ENCODE results near the gene MGLL. TPM values are rescaled to one million over a fixed set of nuclear protein-coding genes. Genes with fewer than 3 reads are reported as not detected.
A peak's percentile ranks its signal among the peaks of the same experiment; 100 is the strongest.

MGLL gene
- total RNA-seq, 1 experiment from 2014 or later, result 2.1 TPM

DNA sequence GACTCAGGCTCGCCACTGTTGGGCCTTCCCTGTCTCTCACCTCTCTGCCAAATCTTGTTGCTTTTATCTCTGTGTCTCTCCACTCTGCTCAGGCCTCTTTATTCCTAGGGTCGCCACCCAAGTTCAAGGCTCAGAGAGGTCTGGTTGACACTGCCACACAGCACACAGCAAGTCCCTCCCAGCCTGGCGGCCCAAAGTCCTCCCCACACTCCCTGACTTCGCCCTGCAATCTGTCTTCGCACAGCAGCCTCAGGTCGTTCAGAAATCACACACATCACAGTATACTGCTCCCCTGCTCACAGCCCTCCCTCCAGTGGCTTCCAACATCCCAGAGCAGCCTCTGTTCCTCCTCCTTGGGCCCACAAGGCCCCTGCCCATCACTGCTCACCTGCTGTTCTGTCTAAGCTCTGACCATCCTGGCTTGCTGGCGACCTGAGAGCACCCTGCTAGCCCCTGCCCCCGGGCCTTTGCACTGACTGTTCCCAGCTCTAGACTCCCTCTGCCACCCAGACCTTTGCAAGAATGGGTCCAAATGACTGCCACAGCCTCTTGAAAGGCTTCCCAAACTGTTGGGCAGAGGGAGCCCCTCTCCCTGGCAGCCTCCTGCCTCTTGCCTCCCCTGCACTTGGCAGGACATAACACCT lies 48.4 kb downstream of the MGLL start:
- H3K27ac ChIP-seq (ENCODE audit: low read length), result no peak overlapping the region

DNA sequence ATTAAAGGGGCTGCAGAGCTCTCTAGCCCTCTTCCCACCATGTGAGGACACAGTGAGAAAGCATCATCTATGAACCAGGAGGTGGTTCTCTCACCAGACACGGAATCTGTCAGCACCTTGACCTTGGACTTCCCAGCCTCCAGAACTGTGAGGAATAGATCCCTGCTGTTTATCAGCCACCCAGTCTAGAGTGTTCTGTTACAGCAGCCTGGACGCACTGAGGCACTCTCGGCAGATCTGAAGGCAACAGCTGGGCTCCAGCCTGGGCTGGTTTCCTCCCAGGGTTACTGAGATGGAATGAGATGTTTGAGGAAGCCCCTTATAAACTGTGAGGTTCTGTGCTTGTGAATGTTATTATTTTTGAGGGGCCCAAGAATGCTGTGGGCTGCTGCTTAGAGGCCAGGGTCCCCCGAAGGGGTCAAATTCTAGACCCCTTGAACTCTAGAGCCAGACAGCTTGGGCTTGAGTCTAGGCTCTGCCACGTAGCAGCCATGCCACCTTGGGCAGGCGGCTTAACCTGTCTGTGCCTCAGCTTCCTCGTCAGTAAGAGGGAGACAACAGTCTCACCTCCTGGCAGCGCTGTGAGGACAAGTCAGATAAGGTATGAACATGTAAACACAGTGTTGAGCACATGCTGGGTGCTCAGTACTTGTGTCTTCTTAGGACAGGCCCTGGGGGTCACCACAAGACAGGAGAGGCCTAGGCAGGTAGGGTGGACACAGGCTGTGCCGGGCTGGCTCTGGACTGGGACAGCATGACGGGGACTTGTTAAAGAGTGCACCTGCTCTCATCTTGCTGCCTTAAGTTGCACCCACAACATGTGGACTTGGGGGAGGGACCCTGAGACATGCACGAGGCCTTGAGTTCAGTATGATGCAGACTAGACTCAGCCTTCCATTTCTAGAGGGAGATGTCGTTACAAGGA lies 49.2 kb downstream of the MGLL start:
- ATAC-seq, result no peak
- Histone ChIP-seq H3K9me3 (ENCODE audit: control insufficient read depth, insufficient read depth, low read depth, low read length) (peaks cover 6% of the 10 kb centered on the region; the same call in 1 of the 2 replicates), H3K36me3 (ENCODE audit: control insufficient read depth, insufficient read depth, low read length) (no peaks in the 10 kb centered on the region), H3K27me3 (ENCODE audit: control insufficient read depth, insufficient read depth, low read length) (no peaks in the 10 kb centered on the region), H3K4me3 (ENCODE audit: low read depth in 2 of 2, low read length in 2 of 2) (no peak overlapping the region), H3K27ac (ENCODE audit: low read length) (no peak overlapping the region), H3K4me1 (ENCODE audit: control insufficient read depth, insufficient read depth, low read length) (peaks cover 7% of the 10 kb centered on the region; the same call in 1 of the 2 replicates)
- intact Hi-C loops (cut with micrococcal nuclease; ENCODE audit: unreplicated experiment) (no loop called here), in situ Hi-C loops (cut with HindIII; ENCODE audit: low pct_unique_long_range_greater_than_20kb, low sequenced_read_pairs) (no loop called here)
- TF ChIP-seq, protein P1, sequence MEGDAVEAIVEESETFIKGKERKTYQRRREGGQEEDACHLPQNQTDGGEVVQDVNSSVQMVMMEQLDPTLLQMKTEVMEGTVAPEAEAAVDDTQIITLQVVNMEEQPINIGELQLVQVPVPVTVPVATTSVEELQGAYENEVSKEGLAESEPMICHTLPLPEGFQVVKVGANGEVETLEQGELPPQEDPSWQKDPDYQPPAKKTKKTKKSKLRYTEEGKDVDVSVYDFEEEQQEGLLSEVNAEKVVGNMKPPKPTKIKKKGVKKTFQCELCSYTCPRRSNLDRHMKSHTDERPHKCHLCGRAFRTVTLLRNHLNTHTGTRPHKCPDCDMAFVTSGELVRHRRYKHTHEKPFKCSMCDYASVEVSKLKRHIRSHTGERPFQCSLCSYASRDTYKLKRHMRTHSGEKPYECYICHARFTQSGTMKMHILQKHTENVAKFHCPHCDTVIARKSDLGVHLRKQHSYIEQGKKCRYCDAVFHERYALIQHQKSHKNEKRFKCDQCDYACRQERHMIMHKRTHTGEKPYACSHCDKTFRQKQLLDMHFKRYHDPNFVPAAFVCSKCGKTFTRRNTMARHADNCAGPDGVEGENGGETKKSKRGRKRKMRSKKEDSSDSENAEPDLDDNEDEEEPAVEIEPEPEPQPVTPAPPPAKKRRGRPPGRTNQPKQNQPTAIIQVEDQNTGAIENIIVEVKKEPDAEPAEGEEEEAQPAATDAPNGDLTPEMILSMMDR (IDR thresholded peaks at IDR 0.05), result no peak
- no peak for TF ChIP-seq SIN3A (IDR thresholded peaks at IDR 0.05; ENCODE audit: borderline replicate concordance, insufficient read depth, low read depth, low read length)
- TF ChIP-seq POLR2AphosphoS5 (IDR thresholded peaks at IDR 0.05; ENCODE audit: low read depth, low read length), result no peak
- TF ChIP-seq, protein P2, sequence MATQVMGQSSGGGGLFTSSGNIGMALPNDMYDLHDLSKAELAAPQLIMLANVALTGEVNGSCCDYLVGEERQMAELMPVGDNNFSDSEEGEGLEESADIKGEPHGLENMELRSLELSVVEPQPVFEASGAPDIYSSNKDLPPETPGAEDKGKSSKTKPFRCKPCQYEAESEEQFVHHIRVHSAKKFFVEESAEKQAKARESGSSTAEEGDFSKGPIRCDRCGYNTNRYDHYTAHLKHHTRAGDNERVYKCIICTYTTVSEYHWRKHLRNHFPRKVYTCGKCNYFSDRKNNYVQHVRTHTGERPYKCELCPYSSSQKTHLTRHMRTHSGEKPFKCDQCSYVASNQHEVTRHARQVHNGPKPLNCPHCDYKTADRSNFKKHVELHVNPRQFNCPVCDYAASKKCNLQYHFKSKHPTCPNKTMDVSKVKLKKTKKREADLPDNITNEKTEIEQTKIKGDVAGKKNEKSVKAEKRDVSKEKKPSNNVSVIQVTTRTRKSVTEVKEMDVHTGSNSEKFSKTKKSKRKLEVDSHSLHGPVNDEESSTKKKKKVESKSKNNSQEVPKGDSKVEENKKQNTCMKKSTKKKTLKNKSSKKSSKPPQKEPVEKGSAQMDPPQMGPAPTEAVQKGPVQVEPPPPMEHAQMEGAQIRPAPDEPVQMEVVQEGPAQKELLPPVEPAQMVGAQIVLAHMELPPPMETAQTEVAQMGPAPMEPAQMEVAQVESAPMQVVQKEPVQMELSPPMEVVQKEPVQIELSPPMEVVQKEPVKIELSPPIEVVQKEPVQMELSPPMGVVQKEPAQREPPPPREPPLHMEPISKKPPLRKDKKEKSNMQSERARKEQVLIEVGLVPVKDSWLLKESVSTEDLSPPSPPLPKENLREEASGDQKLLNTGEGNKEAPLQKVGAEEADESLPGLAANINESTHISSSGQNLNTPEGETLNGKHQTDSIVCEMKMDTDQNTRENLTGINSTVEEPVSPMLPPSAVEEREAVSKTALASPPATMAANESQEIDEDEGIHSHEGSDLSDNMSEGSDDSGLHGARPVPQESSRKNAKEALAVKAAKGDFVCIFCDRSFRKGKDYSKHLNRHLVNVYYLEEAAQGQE (IDR thresholded peaks at IDR 0.05; ENCODE audit: insufficient read depth in 1 of 2, low read depth in 2 of 2, low read length in 1 of 2), result no peak
- TF ChIP-seq TCF7L2 (IDR thresholded peaks at IDR 0.05; ENCODE audit: low read depth, low read length), result no peak
- ChIA-PET CTCF (no interaction called here), POLR2A (no interaction called here)
- no peak for DNase-seq (ENCODE audit: low read depth, low spot score)
- no TSS peak for BruUV-seq (replicated peaks)

More for the DNA sequence above, 48.4 kb downstream of the MGLL start:
- TF ChIP-seq, protein P1 (IDR thresholded peaks at IDR 0.05), result no peak
- ATAC-seq (peak; percentile 35; the same call in 1 of the 2 replicates), DNase-seq (ENCODE audit: low read depth, low spot score) (no peak)
- Histone ChIP-seq H3K36me3 (ENCODE audit: control insufficient read depth, insufficient read depth, low read length) (no peaks in the 10 kb centered on the region), H3K4me3 (ENCODE audit: low read depth in 2 of 2, low read length in 2 of 2) (no peak overlapping the region), H3K27me3 (ENCODE audit: control insufficient read depth, insufficient read depth, low read length) (no peaks in the 10 kb centered on the region), H3K9me3 (ENCODE audit: control insufficient read depth, insufficient read depth, low read depth, low read length) (peaks cover 6% of the 10 kb centered on the region; the same call in 1 of the 2 replicates), H3K4me1 (ENCODE audit: control insufficient read depth, insufficient read depth, low read length) (peaks cover 7% of the 10 kb centered on the region; the same call in 1 of the 2 replicates)
- intact Hi-C loops (cut with micrococcal nuclease; ENCODE audit: unreplicated experiment) (no loop called here), in situ Hi-C loops (cut with HindIII; ENCODE audit: low pct_unique_long_range_greater_than_20kb, low sequenced_read_pairs) (no loop called here)
- ChIA-PET CTCF (no interaction called here), POLR2A (no interaction called here)
- BruUV-seq (replicated peaks), result no TSS peak
